GM12892 (cell line): ENCODE results near the gene TYRO3.

Experiments
- POLR2A ChIP-seq: IDR thresholded peaks from 2 replicates; pipeline ENCODE4 v1.6.1; 2011; ENCODE audit warnings: low read depth, low read length, control low read depth
- POLR2AphosphoS5 ChIP-seq: IDR thresholded peaks from 2 replicates; pipeline ENCODE4 v1.6.1; 2011; ENCODE audit warnings: low read depth, low read length, control low read depth

- TF ChIP-seq POLR2AphosphoS5 (no peak), POLR2A (no peak)
These were observed 63.9 kb downstream of the TYRO3 start for GRCh38 chr15:41622901-41623300.
